Adipocyte (in vitro differentiated cells): ENCODE measurements around the gene OLFML2A.

ENCODE experiments used
- DNase-seq: peaks from one replicate; pipeline ENCODE4 v3.0.0-alpha.2; 2015; ENCODE audit warnings: low read depth
- H3K27me3 ChIP-seq: replicated peaks from 2 replicates; pipeline ENCODE4 v1.7.0; 2013; ENCODE audit warnings: mild to moderate bottlenecking, low read length, moderate library complexity; ENCODE audit not compliant: control insufficient read depth, insufficient read depth
- H3K36me3 ChIP-seq: 2 replicates; pipeline ENCODE4 v1.7.0; 2013; ENCODE audit warnings: low read length, mild to moderate bottlenecking, moderate library complexity; ENCODE audit not compliant: control insufficient read depth, insufficient read depth, severe bottlenecking
- H3K4me1 ChIP-seq: 2 replicates; pipeline ENCODE4 v1.7.0; 2013; ENCODE audit warnings: mild to moderate bottlenecking, low read length, moderate library complexity; ENCODE audit not compliant: control insufficient read depth, insufficient read depth
- H3K4me3 ChIP-seq: 2 replicates; pipeline ENCODE4 v1.7.0; 2013; ENCODE audit warnings: mild to moderate bottlenecking, low read length, moderate library complexity
- H3K9ac ChIP-seq: 2 replicates; pipeline ENCODE4 v1.7.0; 2013; ENCODE audit warnings: mild to moderate bottlenecking, low read length, moderate library complexity
- H3K9me3 ChIP-seq: 2 replicates; pipeline ENCODE4 v1.7.0; 2013; ENCODE audit warnings: mild to moderate bottlenecking, low read length, moderate library complexity; ENCODE audit not compliant: control insufficient read depth

OLFML2A gene

GRCh38 chr9:124747065-124747464 is 29.9 kb upstream of the OLFML2A start:
- DNase-seq = no peak
- H3K4me1 ChIP-seq = no peaks in the 10 kb centered on the region
- H3K27me3 ChIP-seq = no peaks in the 10 kb centered on the region
- no peaks in the 10 kb centered on the region for H3K9me3 ChIP-seq
- no peak overlapping the region for H3K4me3 ChIP-seq
- no peaks in the 10 kb centered on the region for H3K36me3 ChIP-seq
- H3K9ac ChIP-seq = no peak overlapping the region

- no peak for DNase-seq
- H3K9me3 ChIP-seq = no peaks in the 10 kb centered on the region
- no peak overlapping the region for H3K4me3 ChIP-seq
- no peaks in the 10 kb centered on the region for H3K36me3 ChIP-seq
- H3K4me1 ChIP-seq = no peaks in the 10 kb centered on the region
- H3K9ac ChIP-seq = no peak overlapping the region
- H3K27me3 ChIP-seq = no peaks in the 10 kb centered on the region
These were observed 27.6 kb upstream of the OLFML2A start for GRCh38 chr9:124749284-124749683.

GRCh38 chr9:124749781-124750180 is 27.2 kb upstream of the OLFML2A start:
- Histone ChIP-seq H3K9me3 (no peaks in the 10 kb centered on the region), H3K4me3 (no peak overlapping the region), H3K27me3 (no peaks in the 10 kb centered on the region), H3K4me1 (no peaks in the 10 kb centered on the region), H3K36me3 (no peaks in the 10 kb centered on the region), H3K9ac (no peak overlapping the region)
- DNase-seq = peak; percentile 54

GRCh38 chr9:124752967-124753366 is 24.0 kb upstream of the OLFML2A start:
- H3K4me3 ChIP-seq = no peak overlapping the region
- H3K36me3 ChIP-seq = no peaks in the 10 kb centered on the region
- no peaks in the 10 kb centered on the region for H3K4me1 ChIP-seq
- no peak overlapping the region for H3K9ac ChIP-seq
- no peaks in the 10 kb centered on the region for H3K9me3 ChIP-seq
- peak; percentile 59 for DNase-seq
- H3K27me3 ChIP-seq = peaks cover 8% of the 10 kb centered on the region

GRCh38 chr9:124754289-124754688 is 22.6 kb upstream of the OLFML2A start:
- no peaks in the 10 kb centered on the region for H3K36me3 ChIP-seq
- no peaks in the 10 kb centered on the region for H3K4me1 ChIP-seq
- no peaks in the 10 kb centered on the region for H3K9me3 ChIP-seq
- peak; percentile 72 for DNase-seq
- H3K27me3 ChIP-seq = peaks cover 8% of the 10 kb centered on the region
- no peak overlapping the region for H3K9ac ChIP-seq
- H3K4me3 ChIP-seq = no peak overlapping the region

- H3K4me3 ChIP-seq = no peak overlapping the region
- H3K36me3 ChIP-seq = no peaks in the 10 kb centered on the region
- no peaks in the 10 kb centered on the region for H3K9me3 ChIP-seq
- no peak overlapping the region for H3K9ac ChIP-seq
- peaks cover 8% of the 10 kb centered on the region for H3K27me3 ChIP-seq
- H3K4me1 ChIP-seq = no peaks in the 10 kb centered on the region
- DNase-seq = no peak
These were observed 21.9 kb upstream of the OLFML2A start for GRCh38 chr9:124755061-124755460.

- H3K4me1 ChIP-seq = no peaks in the 10 kb centered on the region
- no peak overlapping the region for H3K9ac ChIP-seq
- peaks cover 12% of the 10 kb centered on the region for H3K27me3 ChIP-seq
- no peaks in the 10 kb centered on the region for H3K9me3 ChIP-seq
- no peak overlapping the region for H3K4me3 ChIP-seq
- DNase-seq = no peak
- no peaks in the 10 kb centered on the region for H3K36me3 ChIP-seq
These were observed 20.9 kb upstream of the OLFML2A start for GRCh38 chr9:124756011-124756410.

- DNase-seq = no peak
- peaks cover 25% of the 10 kb centered on the region for H3K27me3 ChIP-seq
- no peaks in the 10 kb centered on the region for H3K36me3 ChIP-seq
- H3K4me3 ChIP-seq = no peak overlapping the region
- no peaks in the 10 kb centered on the region for H3K4me1 ChIP-seq
- no peaks in the 10 kb centered on the region for H3K9me3 ChIP-seq
- no peak overlapping the region for H3K9ac ChIP-seq
These were observed 19.3 kb upstream of the OLFML2A start for GRCh38 chr9:124757616-124758015.

- Histone ChIP-seq H3K27me3 (peaks cover 30% of the 10 kb centered on the region), H3K9ac (no peak overlapping the region), H3K4me1 (no peaks in the 10 kb centered on the region), H3K36me3 (no peaks in the 10 kb centered on the region), H3K9me3 (no peaks in the 10 kb centered on the region), H3K4me3 (no peak overlapping the region)
- no peak for DNase-seq
These were observed 18.9 kb upstream of the OLFML2A start for GRCh38 chr9:124758061-124758460.

GRCh38 chr9:124758691-124759090 is 18.2 kb upstream of the OLFML2A start:
- peaks cover 36% of the 10 kb centered on the region for H3K27me3 ChIP-seq
- H3K4me3 ChIP-seq = no peak overlapping the region
- peak; percentile 33 for DNase-seq
- no peak overlapping the region for H3K9ac ChIP-seq
- H3K9me3 ChIP-seq = no peaks in the 10 kb centered on the region
- no peaks in the 10 kb centered on the region for H3K4me1 ChIP-seq
- H3K36me3 ChIP-seq = no peaks in the 10 kb centered on the region

- Histone ChIP-seq H3K27me3 (peaks cover 36% of the 10 kb centered on the region), H3K4me3 (no peak overlapping the region), H3K9me3 (no peaks in the 10 kb centered on the region), H3K4me1 (no peaks in the 10 kb centered on the region), H3K36me3 (no peaks in the 10 kb centered on the region), H3K9ac (no peak overlapping the region)
- no peak for DNase-seq
These were observed 17.6 kb upstream of the OLFML2A start for GRCh38 chr9:124759327-124759726.

- H3K4me1 ChIP-seq = no peaks in the 10 kb centered on the region
- no peak for DNase-seq
- no peak overlapping the region for H3K4me3 ChIP-seq
- no peak overlapping the region for H3K9ac ChIP-seq
- H3K27me3 ChIP-seq = peaks cover 41% of the 10 kb centered on the region
- no peaks in the 10 kb centered on the region for H3K36me3 ChIP-seq
- no peaks in the 10 kb centered on the region for H3K9me3 ChIP-seq
These were observed 16.2 kb upstream of the OLFML2A start for GRCh38 chr9:124760719-124761118.
